ENCODE results near the gene OGFOD3.

DNA sequence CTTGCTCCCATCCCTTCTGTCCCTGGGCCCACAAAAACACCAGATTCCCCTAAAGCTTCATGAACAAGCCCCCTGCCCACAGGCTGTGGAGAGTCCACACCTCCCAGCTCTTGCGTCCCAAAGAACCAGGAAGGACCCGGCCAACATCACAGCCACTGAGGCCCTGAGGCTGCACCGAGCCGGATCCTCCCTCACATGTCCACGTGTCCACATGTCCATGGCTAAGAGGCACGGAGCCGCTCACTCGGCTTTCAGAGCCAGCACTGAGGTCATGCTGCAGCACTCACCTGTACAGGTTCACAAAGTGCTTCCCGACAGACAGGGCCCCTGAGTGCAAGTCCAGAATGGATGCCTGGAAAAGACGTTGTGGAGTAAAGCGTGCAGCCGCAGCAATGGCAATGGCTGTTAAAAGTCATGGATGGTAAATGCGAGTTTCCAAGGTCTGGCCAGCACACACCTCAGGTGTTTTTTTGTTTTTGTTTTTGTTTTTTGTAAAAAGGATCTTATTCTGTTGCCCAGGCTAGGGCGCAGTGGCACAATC is 12.2 kb downstream of the OGFOD3 start:
- TF ChIP-seq, protein P1, sequence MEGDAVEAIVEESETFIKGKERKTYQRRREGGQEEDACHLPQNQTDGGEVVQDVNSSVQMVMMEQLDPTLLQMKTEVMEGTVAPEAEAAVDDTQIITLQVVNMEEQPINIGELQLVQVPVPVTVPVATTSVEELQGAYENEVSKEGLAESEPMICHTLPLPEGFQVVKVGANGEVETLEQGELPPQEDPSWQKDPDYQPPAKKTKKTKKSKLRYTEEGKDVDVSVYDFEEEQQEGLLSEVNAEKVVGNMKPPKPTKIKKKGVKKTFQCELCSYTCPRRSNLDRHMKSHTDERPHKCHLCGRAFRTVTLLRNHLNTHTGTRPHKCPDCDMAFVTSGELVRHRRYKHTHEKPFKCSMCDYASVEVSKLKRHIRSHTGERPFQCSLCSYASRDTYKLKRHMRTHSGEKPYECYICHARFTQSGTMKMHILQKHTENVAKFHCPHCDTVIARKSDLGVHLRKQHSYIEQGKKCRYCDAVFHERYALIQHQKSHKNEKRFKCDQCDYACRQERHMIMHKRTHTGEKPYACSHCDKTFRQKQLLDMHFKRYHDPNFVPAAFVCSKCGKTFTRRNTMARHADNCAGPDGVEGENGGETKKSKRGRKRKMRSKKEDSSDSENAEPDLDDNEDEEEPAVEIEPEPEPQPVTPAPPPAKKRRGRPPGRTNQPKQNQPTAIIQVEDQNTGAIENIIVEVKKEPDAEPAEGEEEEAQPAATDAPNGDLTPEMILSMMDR (conservative IDR thresholded peaks at IDR 0.05 in 1 of 2, IDR thresholded peaks at IDR 0.05 in 1 of 2; ENCODE audit: extremely low read depth in 1 of 2, insufficient read depth in 1 of 2, low read depth in 1 of 2, low read length in 2 of 2): no peak
- TF ChIP-seq EZH2 (IDR thresholded peaks at IDR 0.05; ENCODE audit: borderline replicate concordance, low read length): no peak

Measured in mammary epithelial cell (primary cell).